K562 (cell line): ENCODE measurements around the gene SCYL1. TPM values are rescaled to one million over a fixed set of nuclear protein-coding genes. Genes with fewer than 3 reads are reported as not detected.

Source experiments
- DIDO1 ChIP-seq: fragments of 450-650 bp; IDR thresholded peaks from 2 replicates; pipeline ENCODE4 v1.6.1; 2016; ENCODE audit warnings: low read depth, missing biosample characterization, missing genetic modification characterization
- E2F3 ChIP-seq: fragments of 250-450 bp; sonication (Bioruptor Pico); IDR thresholded peaks from 2 replicates; pipeline ENCODE4 v1.4.0; 2020; ENCODE audit warnings: mild to moderate bottlenecking
- FOXP1 ChIP-seq: sonication (generic); formaldehyde crosslinking; IDR thresholded peaks from 2 replicates; pipeline ENCODE4 v1.8.0; 2022; ENCODE audit warnings: mild to moderate bottlenecking, missing genetic modification reagents
- FOXP4 ChIP-seq: sonication (generic); formaldehyde crosslinking; IDR thresholded peaks from 2 replicates; pipeline ENCODE4 v1.8.0; 2022; ENCODE audit warnings: mild to moderate bottlenecking, missing genetic modification reagents, borderline replicate concordance
- MEF2A ChIP-seq: IDR thresholded peaks from 2 replicates; pipeline ENCODE4 v1.6.1; 2011; ENCODE audit warnings: low read depth, mild to moderate bottlenecking, low read length, moderate library complexity; ENCODE audit not compliant: control insufficient read depth
- NFXL1 ChIP-seq: fragments of 450-650 bp; formaldehyde crosslinking; IDR thresholded peaks from 2 replicates; pipeline ENCODE4 v1.4.0; 2021; ENCODE audit warnings: mild to moderate bottlenecking
- SIRT6 ChIP-seq: IDR thresholded peaks from one replicate; pipeline ENCODE4 v1.6.1; 2012; ENCODE audit warnings: low read depth, mild to moderate bottlenecking, control low read depth, inconsistent platforms, low read length, moderate library complexity
- SMC3 ChIP-seq: conservative IDR thresholded peaks from 2 replicates; pipeline ENCODE4 v1.6.1; 2011; ENCODE audit warnings: low read depth, low read length, improper control_type of control experiment; ENCODE audit not compliant: insufficient read depth
- WHSC1 ChIP-seq: IDR thresholded peaks from one replicate; pipeline ENCODE4 v1.6.1; 2012; ENCODE audit warnings: low read length, control low read depth, inconsistent platforms
- ZBTB9 ChIP-seq: fragments of 450-650 bp; formaldehyde crosslinking; IDR thresholded peaks from 2 replicates; pipeline ENCODE4 v1.4.0; 2020; ENCODE audit warnings: mild to moderate bottlenecking, moderate library complexity
- ZNF512 ChIP-seq: IDR thresholded peaks from 2 replicates; pipeline ENCODE4 v1.6.1; 2016; ENCODE audit warnings: missing genetic modification characterization, missing compliant biosample characterization
- ZNF695 ChIP-seq: fragments of 450-650 bp; formaldehyde crosslinking; IDR thresholded peaks from 2 replicates; pipeline ENCODE4 v1.4.0; 2020; ENCODE audit warnings: mild to moderate bottlenecking, moderate library complexity
- polyA plus RNA-seq, 8 experiments: library from polyadenylated mRNA; depleted of rRNA in 4 of 8; stranded (reverse) in 5 of 8; unstranded in 3 of 8; fragments of >200 nt; fragmentation: Nextera tagmentation in 2 of 8; fragmentation: Illumina TruSeq in 1 of 8; extraction: Ambion mirVana in 2 of 8; extraction: Trizol in 1 of 8; gene quantifications; 2 replicates each; pipeline versions ENCODE4 v1.2.1 to v1.2.3, GENCODE V29; 2011 to 2014; ENCODE audit warnings: inconsistent platforms in 1 of 8, missing spikeins in 1 of 8
- total RNA-seq, 7 experiments: library from RNA; depleted of rRNA in 6 of 7; stranded (reverse); fragments of >200 nt in 6 of 7; fragmentation: Illumina TruSeq in 2 of 7; extraction: Trizol in 2 of 7; gene quantifications; 2 replicates each; pipeline versions ENCODE4 v1.2.1 to v1.2.3, GENCODE V29; 2011 to 2021; ENCODE audit warnings: low replicate concordance in 1 of 7
- TF ChIP-seq, protein P1 (sequence below): sonication (generic); formaldehyde crosslinking; IDR thresholded peaks from 2 replicates; pipeline ENCODE4 v1.8.0; 2023; ENCODE audit warnings: mild to moderate bottlenecking, missing genetic modification reagents

Gene SCYL1
- total and polyA plus RNA-seq, 9 of the 15 experiments (the other 6 are each of a cell fraction or from before 2014, with no cell fraction given), result 1.9 to 145 (median 57.6) TPM

- TF ChIP-seq, protein P1, sequence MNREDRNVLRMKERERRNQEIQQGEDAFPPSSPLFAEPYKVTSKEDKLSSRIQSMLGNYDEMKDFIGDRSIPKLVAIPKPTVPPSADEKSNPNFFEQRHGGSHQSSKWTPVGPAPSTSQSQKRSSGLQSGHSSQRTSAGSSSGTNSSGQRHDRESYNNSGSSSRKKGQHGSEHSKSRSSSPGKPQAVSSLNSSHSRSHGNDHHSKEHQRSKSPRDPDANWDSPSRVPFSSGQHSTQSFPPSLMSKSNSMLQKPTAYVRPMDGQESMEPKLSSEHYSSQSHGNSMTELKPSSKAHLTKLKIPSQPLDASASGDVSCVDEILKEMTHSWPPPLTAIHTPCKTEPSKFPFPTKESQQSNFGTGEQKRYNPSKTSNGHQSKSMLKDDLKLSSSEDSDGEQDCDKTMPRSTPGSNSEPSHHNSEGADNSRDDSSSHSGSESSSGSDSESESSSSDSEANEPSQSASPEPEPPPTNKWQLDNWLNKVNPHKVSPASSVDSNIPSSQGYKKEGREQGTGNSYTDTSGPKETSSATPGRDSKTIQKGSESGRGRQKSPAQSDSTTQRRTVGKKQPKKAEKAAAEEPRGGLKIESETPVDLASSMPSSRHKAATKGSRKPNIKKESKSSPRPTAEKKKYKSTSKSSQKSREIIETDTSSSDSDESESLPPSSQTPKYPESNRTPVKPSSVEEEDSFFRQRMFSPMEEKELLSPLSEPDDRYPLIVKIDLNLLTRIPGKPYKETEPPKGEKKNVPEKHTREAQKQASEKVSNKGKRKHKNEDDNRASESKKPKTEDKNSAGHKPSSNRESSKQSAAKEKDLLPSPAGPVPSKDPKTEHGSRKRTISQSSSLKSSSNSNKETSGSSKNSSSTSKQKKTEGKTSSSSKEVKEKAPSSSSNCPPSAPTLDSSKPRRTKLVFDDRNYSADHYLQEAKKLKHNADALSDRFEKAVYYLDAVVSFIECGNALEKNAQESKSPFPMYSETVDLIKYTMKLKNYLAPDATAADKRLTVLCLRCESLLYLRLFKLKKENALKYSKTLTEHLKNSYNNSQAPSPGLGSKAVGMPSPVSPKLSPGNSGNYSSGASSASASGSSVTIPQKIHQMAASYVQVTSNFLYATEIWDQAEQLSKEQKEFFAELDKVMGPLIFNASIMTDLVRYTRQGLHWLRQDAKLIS (CRISPR knock-in tag), result peak; percentile 86; the same call in 1 of the 2 replicates
- TF ChIP-seq ZNF512 (tag) (no peak), E2F3 (CRISPR knock-in tag) (no peak), DIDO1 (no peak), MEF2A (peak; percentile 51), NFXL1 (CRISPR knock-in tag) (no peak), FOXP1 (peak; percentile 91), ZBTB9 (CRISPR knock-in tag) (no peak), ZNF695 (CRISPR knock-in tag) (no peak), WHSC1 (no peak), SIRT6 (no peak), SMC3 (0 out of 2 replicates have a peak, but pooled peaks have one; percentile 19), FOXP4 (no peak)
Observed at GRCh38 chr11:65497141-65498041, 27.5 kb upstream of the SCYL1 start (continued).
